ENCODE data around the gene CDH13.

CDH13 gene

GRCh38 chr16:83793179-83793578, 1166.4 kb downstream of the CDH13 start:
- no CpG with 5 or more reads among the region's 9 CpGs for WGBS (ENCODE audit: extremely low coverage, insufficient coverage, insufficient read length)
- H3K9me3 ChIP-seq (ENCODE audit: insufficient read depth, low read depth, low read length), result peaks cover 1% of the 10 kb centered on the region

GRCh38 chr16:83794860-83795554, 1168.2 kb downstream of the CDH13 start:
- Histone ChIP-seq H3K27me3 (ENCODE audit: insufficient read depth, low read length) (no peaks in the 10 kb centered on the region), H3K14ac (ENCODE audit: low read length) (no peak overlapping the region), H3K4ac (ENCODE audit: low read depth, low read length) (no peak overlapping the region), H4K12ac (ENCODE audit: low read depth, low read length) (no peak overlapping the region), H2BK12ac (ENCODE audit: low read length) (no peak overlapping the region), H3K4me3 (ENCODE audit: low read depth, low read length) (no peak overlapping the region), H3K23ac (ENCODE audit: low read length) (no peak overlapping the region), H3K79me1 (ENCODE audit: low read length) (no peaks in the 10 kb centered on the region), H3K4me2 (ENCODE audit: low read length) (no peak overlapping the region), H2AFZ (ENCODE audit: insufficient read depth, low read length, poor library complexity) (no peak overlapping the region), H4K8ac (ENCODE audit: low read depth, low read length) (no peak overlapping the region), H3K4me1 (ENCODE audit: control insufficient read depth in 1 of 2, insufficient read depth in 2 of 2, low read length in 2 of 2) (no peaks in the 10 kb centered on the region), H3K18ac (ENCODE audit: low read length) (no peak overlapping the region), H3K79me2 (ENCODE audit: control insufficient read depth, insufficient read depth, low read length, poor library complexity) (no peaks in the 10 kb centered on the region), H3K9me3 (ENCODE audit: insufficient read depth, low read depth, low read length) (peaks cover 1% of the 10 kb centered on the region), H2AK5ac (ENCODE audit: low read length) (no peak overlapping the region), H2BK120ac (ENCODE audit: insufficient read depth, low read length, poor library complexity) (no peak overlapping the region), H3K27ac (ENCODE audit: low read depth, low read length) (no peak overlapping the region), H4K91ac (ENCODE audit: low read depth, low read length) (no peak overlapping the region), H3K36me3 (ENCODE audit: control insufficient read depth in 1 of 2, insufficient read depth in 2 of 2, low read length in 2 of 2) (no peaks in the 10 kb centered on the region), H2BK5ac (ENCODE audit: low read depth, low read length, poor library complexity) (no peak overlapping the region), H3K9ac (ENCODE audit: low read length) (no peak overlapping the region)
- no peak for DNase-seq
- no CpG with 5 or more reads among the region's 10 CpGs for WGBS (ENCODE audit: extremely low coverage, insufficient coverage, insufficient read length)

More at GRCh38 chr16:83793179-83793578, 1166.4 kb downstream of the CDH13 start:
- no peak overlapping the region for H3K4me3 ChIP-seq (ENCODE audit: low read depth, low read length)
- H4K8ac ChIP-seq (ENCODE audit: low read depth, low read length), result no peak overlapping the region
- H3K27ac ChIP-seq (ENCODE audit: low read depth, low read length), result no peak overlapping the region
- no peaks in the 10 kb centered on the region for H3K36me3 ChIP-seq (ENCODE audit: control insufficient read depth in 1 of 2, insufficient read depth in 2 of 2, low read length in 2 of 2)
- H3K9ac ChIP-seq (ENCODE audit: low read length), result no peak overlapping the region
- H3K4me1 ChIP-seq (ENCODE audit: control insufficient read depth in 1 of 2, insufficient read depth in 2 of 2, low read length in 2 of 2), result no peaks in the 10 kb centered on the region
- H3K18ac ChIP-seq (ENCODE audit: low read length), result no peak overlapping the region
- H2BK5ac ChIP-seq (ENCODE audit: low read depth, low read length, poor library complexity), result no peak overlapping the region
- H2AFZ ChIP-seq (ENCODE audit: insufficient read depth, low read length, poor library complexity), result no peak overlapping the region
- H3K23ac ChIP-seq (ENCODE audit: low read length), result no peak overlapping the region
- no peaks in the 10 kb centered on the region for H3K79me1 ChIP-seq (ENCODE audit: low read length)
- H4K12ac ChIP-seq (ENCODE audit: low read depth, low read length), result no peak overlapping the region
- H3K14ac ChIP-seq (ENCODE audit: low read length), result no peak overlapping the region
- H3K4ac ChIP-seq (ENCODE audit: low read depth, low read length), result no peak overlapping the region
- H2BK12ac ChIP-seq (ENCODE audit: low read length), result no peak overlapping the region
- H3K79me2 ChIP-seq (ENCODE audit: control insufficient read depth, insufficient read depth, low read length, poor library complexity), result no peaks in the 10 kb centered on the region
- no peak for DNase-seq
- no peak overlapping the region for H2AK5ac ChIP-seq (ENCODE audit: low read length)
- H2BK120ac ChIP-seq (ENCODE audit: insufficient read depth, low read length, poor library complexity), result no peak overlapping the region
- no peak overlapping the region for H3K4me2 ChIP-seq (ENCODE audit: low read length)
- H4K91ac ChIP-seq (ENCODE audit: low read depth, low read length), result no peak overlapping the region
- H3K27me3 ChIP-seq (ENCODE audit: insufficient read depth, low read length), result no peaks in the 10 kb centered on the region

GRCh38 chr16:83797013-83797412, 1170.2 kb downstream of the CDH13 start:
- H3K14ac ChIP-seq (ENCODE audit: low read length), result no peak overlapping the region
- H3K4me3 ChIP-seq (ENCODE audit: low read depth, low read length), result no peak overlapping the region
- H2AK5ac ChIP-seq (ENCODE audit: low read length), result no peak overlapping the region
- no peak for DNase-seq
- no peak overlapping the region for H4K8ac ChIP-seq (ENCODE audit: low read depth, low read length)
- H3K4me1 ChIP-seq (ENCODE audit: control insufficient read depth in 1 of 2, insufficient read depth in 2 of 2, low read length in 2 of 2), result peaks cover under 1 to 1% of the 10 kb centered on the region in 2 experiments
- H2BK120ac ChIP-seq (ENCODE audit: insufficient read depth, low read length, poor library complexity), result no peak overlapping the region
- H4K91ac ChIP-seq (ENCODE audit: low read depth, low read length), result no peak overlapping the region
- no peak overlapping the region for H3K4me2 ChIP-seq (ENCODE audit: low read length)
- no peak overlapping the region for H3K4ac ChIP-seq (ENCODE audit: low read depth, low read length)
- H3K79me1 ChIP-seq (ENCODE audit: low read length), result no peaks in the 10 kb centered on the region
- H3K79me2 ChIP-seq (ENCODE audit: control insufficient read depth, insufficient read depth, low read length, poor library complexity), result no peaks in the 10 kb centered on the region
- WGBS (ENCODE audit: extremely low coverage, insufficient coverage, insufficient read length), result no CpG with 5 or more reads among the region's 9 CpGs
- no peak overlapping the region for H2AFZ ChIP-seq (ENCODE audit: insufficient read depth, low read length, poor library complexity)
- no peak overlapping the region for H4K12ac ChIP-seq (ENCODE audit: low read depth, low read length)
- H3K9ac ChIP-seq (ENCODE audit: low read length), result no peak overlapping the region
- no peak overlapping the region for H2BK5ac ChIP-seq (ENCODE audit: low read depth, low read length, poor library complexity)
- H2BK12ac ChIP-seq (ENCODE audit: low read length), result no peak overlapping the region
- no peak overlapping the region for H3K18ac ChIP-seq (ENCODE audit: low read length)
- H3K27me3 ChIP-seq (ENCODE audit: insufficient read depth, low read length), result no peaks in the 10 kb centered on the region
- no peak overlapping the region for H3K27ac ChIP-seq (ENCODE audit: low read depth, low read length)
- H3K36me3 ChIP-seq (ENCODE audit: control insufficient read depth in 1 of 2, insufficient read depth in 2 of 2, low read length in 2 of 2), result no peaks in the 10 kb centered on the region
- H3K23ac ChIP-seq (ENCODE audit: low read length), result no peak overlapping the region
- peaks cover 1% of the 10 kb centered on the region for H3K9me3 ChIP-seq (ENCODE audit: insufficient read depth, low read depth, low read length)

- Histone ChIP-seq H3K79me2 (ENCODE audit: control insufficient read depth, insufficient read depth, low read length, poor library complexity) (no peaks in the 10 kb centered on the region), H3K14ac (ENCODE audit: low read length) (no peak overlapping the region), H2BK12ac (ENCODE audit: low read length) (no peak overlapping the region), H3K4ac (ENCODE audit: low read depth, low read length) (no peak overlapping the region), H3K4me3 (ENCODE audit: low read depth, low read length) (no peak overlapping the region), H2AK5ac (ENCODE audit: low read length) (no peak overlapping the region), H4K12ac (ENCODE audit: low read depth, low read length) (no peak overlapping the region), H3K79me1 (ENCODE audit: low read length) (no peaks in the 10 kb centered on the region), H3K18ac (ENCODE audit: low read length) (no peak overlapping the region), H2AFZ (ENCODE audit: insufficient read depth, low read length, poor library complexity) (no peak overlapping the region), H2BK120ac (ENCODE audit: insufficient read depth, low read length, poor library complexity) (no peak overlapping the region), H2BK5ac (ENCODE audit: low read depth, low read length, poor library complexity) (no peak overlapping the region), H4K91ac (ENCODE audit: low read depth, low read length) (no peak overlapping the region), H3K9me3 (ENCODE audit: insufficient read depth, low read depth, low read length) (no peaks in the 10 kb centered on the region), H3K4me1 (ENCODE audit: control insufficient read depth in 1 of 2, insufficient read depth in 2 of 2, low read length in 2 of 2) (peaks cover 3 to 4% of the 10 kb centered on the region in 2 experiments), H4K8ac (ENCODE audit: low read depth, low read length) (no peak overlapping the region), H3K27me3 (ENCODE audit: insufficient read depth, low read length) (no peaks in the 10 kb centered on the region), H3K36me3 (ENCODE audit: control insufficient read depth in 1 of 2, insufficient read depth in 2 of 2, low read length in 2 of 2) (no peaks in the 10 kb centered on the region), H3K23ac (ENCODE audit: low read length) (no peak overlapping the region), H3K27ac (ENCODE audit: low read depth, low read length) (no peak overlapping the region), H3K4me2 (ENCODE audit: low read length) (no peak overlapping the region), H3K9ac (ENCODE audit: low read length) (no peak overlapping the region)
- DNase-seq, result peak in 1 of 2 donors; percentile 28
- whole genome bisulfite sequencing (ENCODE audit: extremely low coverage, insufficient coverage, insufficient read length), result no CpG with 5 or more reads among the region's 1 CpG
These were observed 1172.6 kb downstream of the CDH13 start for GRCh38 chr16:83799336-83799735.

Data from trophoblast cell (in vitro differentiated cells and primary cell).